Measurements from ENCODE around the gene DCBLD1. TPM values are rescaled to one million over a fixed set of nuclear protein-coding genes. Genes with fewer than 3 reads are reported as not detected.
"Not testable (repeated sequence)": the region's sequence is repeated elsewhere in the genome, so short reads cannot be mapped to it uniquely, and the experiment has no call there.

Gene DCBLD1
- polyA plus RNA-seq, 1 donor: 13.9 TPM

GRCh38 chr6:117498159-117498558, 15.7 kb downstream of the DCBLD1 start:
- no peak for DNase-seq

DNA sequence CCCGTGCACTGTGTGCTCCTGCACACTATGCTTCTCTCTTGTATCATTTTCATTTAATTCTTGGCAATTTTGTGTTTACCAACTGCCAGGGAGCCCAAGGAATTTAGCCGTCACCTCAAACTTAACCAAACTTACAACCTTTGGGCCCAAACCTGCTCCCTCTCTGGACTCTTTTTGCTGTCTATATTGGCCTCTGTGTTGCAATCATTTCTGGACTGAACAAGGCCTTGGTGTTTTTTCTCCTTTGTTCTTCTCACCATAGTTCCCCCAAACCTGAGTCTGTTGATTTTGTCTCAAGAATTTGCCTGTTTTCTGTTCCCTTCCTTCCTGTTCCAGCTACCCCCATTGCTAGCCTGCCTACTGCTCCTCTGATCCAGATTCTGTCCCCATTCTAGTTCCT, 19.2 kb downstream of the DCBLD1 start:
- DNase-seq: no peak

- DNase-seq: no peak
Observed at GRCh38 chr6:117502580-117502979, 20.1 kb downstream of the DCBLD1 start.

DNA sequence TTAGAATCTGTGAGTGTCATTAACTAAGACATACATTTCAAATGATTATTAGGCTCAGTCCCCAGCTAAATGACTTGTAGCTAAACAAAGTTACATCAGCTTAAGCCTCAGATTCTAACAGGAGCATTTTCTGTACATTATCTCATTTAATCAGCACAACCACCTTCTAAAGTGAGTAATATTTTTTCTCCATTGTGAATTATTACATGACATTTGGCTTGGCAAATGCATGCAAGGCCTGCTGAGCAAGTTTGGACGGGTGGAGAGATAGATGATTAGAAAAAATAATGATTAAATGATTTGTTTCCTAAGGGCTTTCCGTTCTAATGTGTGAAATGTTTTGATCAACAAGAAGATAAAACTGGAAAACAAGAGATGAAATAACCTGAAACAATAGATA, 20.7 kb downstream of the DCBLD1 start:
- no peak for DNase-seq

- DNase-seq: no peak
Observed at GRCh38 chr6:117504478-117505144, 22.1 kb downstream of the DCBLD1 start.

- no peak for DNase-seq
Observed at GRCh38 chr6:117505311-117505710, 22.8 kb downstream of the DCBLD1 start.

DNA sequence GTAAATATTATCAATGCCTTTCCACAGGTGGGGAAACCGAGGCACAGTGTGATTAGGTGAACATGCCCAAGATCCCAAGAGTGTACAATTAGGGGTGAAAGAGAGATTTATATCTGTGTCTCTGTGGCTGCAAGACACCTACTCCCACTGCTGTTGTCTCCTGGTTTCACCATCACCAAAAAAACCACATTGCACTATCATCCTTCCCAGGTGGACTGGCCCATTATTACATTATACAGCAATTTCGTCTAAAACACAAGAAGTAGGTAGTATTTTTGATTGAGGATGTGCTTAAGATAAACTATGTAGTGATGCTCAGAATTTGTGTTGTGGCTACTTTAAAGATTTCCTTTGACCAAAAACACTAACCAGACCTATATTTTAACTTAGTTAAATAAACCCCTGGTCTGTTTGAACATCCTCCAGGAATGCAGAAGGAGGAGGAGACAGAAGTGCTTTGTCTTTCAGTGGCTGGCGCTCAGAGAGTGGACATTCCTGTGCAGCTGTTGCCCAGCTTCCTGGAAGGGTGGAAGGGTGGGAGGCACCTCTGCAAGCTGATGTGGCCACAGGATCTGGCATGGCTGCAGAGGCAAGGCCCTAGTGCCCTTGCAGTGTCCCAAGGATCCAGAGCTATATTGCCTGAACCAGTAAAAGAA, 23.8 kb downstream of the DCBLD1 start:
- no peak for DNase-seq

DNA sequence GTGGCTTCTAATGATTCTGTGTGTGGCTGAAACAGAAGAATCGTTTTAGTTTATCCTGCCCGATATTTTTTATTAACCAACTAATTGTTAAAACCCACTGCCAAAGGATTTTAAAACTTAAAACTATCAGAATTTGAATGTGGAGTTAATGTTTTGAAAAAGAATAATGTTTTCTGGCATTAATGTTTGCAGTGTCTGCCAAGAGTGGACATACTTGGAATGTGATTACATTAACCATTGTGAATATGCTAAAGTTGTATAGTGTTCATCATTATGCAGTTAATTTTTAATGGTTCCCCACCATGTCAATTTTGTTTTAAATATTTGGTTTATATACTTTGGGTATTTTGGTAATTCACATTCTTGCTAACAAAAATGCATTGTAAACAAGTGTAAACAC, 24.4 kb downstream of the DCBLD1 start:
- DNase-seq: no peak

DNA sequence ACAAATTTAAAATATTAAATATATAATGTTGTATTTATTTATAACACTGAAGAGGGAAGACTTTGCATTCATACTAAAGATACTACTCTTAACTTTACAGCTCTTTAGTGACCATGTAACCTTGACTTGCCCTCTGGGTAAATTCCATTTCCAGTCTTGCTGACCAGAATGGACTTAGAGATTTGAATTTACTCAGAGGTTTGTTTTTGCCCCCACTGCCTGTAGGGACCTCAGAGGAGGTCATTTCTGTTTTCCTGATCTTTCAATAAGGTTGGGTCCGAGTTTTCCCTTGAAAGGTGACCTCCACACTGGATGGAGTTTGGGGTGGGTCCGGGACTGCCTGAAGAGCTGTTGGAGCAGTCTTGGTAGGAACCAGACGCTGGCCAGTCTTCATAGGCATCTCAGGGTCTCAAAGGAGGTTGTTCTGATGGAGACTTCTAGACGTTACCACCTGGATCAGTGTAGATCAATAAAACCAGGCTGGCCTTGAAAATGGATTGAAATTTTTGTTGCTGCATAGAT, 26.0 kb downstream of the DCBLD1 start:
- no peak for DNase-seq

DNA sequence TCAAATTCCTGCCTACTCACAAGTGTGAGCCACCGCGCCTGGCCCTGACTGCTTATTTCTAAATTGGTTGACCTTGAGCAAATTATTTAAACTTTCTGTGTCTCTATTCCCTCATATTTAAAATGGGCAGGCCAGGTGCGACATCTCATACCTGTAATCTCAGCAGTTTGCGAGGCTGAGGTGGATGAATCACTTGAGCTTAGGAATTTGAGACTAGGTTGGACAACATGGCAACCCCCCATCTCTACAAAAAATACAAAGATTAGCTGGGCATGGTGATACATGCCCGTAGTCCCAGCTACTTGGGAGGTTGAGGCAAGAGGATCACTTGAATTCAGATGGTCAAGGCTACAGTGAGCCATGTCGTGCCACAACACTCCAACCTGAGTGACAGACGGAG, 26.5 kb downstream of the DCBLD1 start:
- no peak for DNase-seq

DNA sequence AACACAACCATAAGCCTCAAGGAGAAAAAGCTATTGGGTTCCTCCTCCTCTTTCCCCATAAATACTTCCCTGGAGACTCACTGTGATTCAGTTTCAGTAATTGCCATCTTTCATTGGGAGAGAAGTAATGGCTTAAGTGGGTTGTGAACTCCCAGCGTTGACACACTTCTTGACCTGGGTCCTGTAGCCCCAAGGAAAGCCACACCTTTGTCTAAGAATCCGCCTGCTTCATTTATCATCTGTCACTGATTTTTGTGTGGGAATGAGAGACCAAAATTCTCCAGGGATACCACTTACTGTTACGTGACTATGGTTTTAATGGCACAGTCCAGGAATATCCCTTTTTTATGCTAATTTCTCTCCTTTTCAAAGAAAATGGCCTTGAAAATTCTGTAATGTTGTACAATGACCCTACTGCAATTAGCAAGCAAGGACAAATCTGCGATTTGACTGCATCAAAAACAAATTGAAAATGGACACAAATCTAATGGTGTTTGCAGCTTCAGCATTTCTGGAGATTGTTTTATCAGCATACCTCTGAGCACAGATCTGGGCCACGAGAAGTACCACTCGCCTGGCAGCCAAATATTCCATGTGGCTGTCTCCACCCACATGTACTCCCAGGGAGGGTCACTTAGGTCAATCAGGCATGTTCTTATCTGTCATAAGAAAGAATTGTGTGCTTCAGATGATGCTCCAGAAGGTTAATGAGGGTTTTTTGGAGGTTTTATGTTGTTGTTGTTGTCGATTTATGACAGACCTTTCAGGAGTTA, 29.8 kb downstream of the DCBLD1 start:
- no peak for DNase-seq

GRCh38 chr6:117512987-117513573, 30.6 kb downstream of the DCBLD1 start:
- no peak for DNase-seq

DNA sequence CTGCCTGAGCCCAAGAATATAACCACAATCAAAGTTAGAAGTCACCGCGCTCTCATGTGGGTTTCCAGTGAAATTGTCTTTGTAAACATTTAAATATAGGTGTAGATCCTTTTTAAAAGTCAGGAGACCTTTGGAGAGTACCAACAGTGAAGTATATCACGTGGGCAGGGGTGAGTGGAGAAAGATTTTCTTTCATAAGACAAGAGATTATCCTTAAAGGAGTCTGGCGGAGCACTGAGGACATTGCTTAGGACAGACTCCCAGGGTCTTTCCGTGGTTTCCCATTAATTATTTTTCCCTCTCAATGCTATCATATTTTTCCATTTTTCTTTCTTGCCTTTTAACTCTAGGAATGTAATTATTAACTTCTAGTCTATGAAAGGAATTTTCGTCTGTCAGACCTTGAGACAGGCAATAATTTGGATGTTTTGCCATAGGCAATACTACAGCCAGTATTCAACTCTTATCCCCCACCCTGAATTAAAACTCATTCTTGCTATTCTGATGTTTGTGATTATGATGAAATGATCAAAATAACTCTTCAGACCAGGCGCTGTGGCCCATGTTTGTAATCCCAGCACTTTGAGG, 31.4 kb downstream of the DCBLD1 start:
- no peak for DNase-seq

GRCh38 chr6:117514655-117515054, 32.2 kb downstream of the DCBLD1 start:
- DNase-seq: no peak

DNA sequence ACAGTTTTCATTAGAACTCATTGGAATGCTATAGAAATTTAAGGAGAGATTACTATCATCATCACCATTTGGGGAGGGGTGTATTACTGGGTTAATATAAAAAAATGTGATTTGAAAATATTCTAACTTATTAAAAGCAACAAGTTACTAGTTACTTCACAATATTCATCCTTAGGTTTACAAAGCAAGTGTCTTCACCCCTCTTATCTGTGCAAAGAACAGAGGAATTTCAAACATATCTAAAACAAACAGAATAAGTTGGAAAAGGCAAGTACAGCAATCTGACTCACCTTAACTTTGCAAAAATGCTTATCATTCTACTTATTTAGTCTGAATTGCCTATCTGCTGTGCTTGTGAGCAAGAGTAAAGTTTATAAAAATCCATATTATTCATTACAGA, 32.9 kb downstream of the DCBLD1 start:
- no peak for DNase-seq

DNA sequence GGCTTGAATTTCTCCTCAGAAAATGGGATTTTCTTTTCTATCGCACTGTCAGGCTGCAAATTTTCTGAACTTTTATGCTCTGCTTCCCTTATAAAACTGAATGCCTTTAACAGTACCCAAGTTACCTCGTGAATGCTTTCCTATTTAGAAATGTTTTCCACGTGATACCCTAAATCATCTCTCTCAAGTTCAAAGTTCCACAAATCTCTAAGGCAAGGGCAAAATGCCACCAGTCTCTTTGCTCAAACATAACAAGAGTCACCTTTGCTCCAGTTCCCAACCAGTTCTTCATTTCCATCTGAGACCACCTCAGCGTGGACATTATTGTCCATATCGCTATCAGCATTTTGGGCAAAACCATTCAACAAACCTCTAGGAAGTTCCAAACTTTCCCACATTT, 35.5 kb downstream of the DCBLD1 start:
- DNase-seq: not testable (repeated sequence)

- no peak for DNase-seq
Observed at GRCh38 chr6:117518870-117519269, 36.4 kb downstream of the DCBLD1 start.

- DNase-seq: no peak
Observed at GRCh38 chr6:117520603-117521395, 38.3 kb downstream of the DCBLD1 start.

GRCh38 chr6:117521791-117522502, 39.5 kb downstream of the DCBLD1 start:
- no peak for DNase-seq

DNA sequence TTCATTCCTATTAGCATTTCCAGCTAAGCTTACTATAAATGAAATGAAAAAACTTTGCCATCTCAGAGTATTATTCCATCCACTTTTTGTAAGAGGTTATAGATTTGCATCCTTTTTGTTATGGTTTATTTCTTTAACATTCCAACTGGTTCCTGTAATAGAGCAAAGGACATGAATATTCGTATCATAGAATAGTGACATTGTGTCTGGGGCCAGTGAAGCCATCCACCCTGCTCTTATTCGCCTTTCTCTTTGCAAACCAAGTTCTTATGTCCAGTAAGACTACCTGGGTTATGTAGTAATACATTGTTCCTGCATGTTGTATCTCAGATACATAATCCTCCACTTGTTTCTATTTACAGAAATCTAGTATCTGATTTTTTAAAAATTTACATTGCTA, 43.1 kb downstream of the DCBLD1 start:
- no peak for DNase-seq
